HG03175 (cell line): Measurements from ENCODE around the gene EP400.
A peak's percentile ranks its signal among the peaks of the same experiment; 100 is the strongest.
"Not testable (repeated sequence)": the region's sequence is repeated elsewhere in the genome, so short reads cannot be mapped to it uniquely, and the experiment has no call there.

Source experiments
- ATAC-seq: cut with Tn5 transposase; IDR thresholded peaks from one replicate; pipeline ENCODE4 v1.9.1; 2021; ENCODE audit warnings: mild to moderate bottlenecking, moderate library complexity; ENCODE audit not compliant: unreplicated experiment

Gene EP400

DNA sequence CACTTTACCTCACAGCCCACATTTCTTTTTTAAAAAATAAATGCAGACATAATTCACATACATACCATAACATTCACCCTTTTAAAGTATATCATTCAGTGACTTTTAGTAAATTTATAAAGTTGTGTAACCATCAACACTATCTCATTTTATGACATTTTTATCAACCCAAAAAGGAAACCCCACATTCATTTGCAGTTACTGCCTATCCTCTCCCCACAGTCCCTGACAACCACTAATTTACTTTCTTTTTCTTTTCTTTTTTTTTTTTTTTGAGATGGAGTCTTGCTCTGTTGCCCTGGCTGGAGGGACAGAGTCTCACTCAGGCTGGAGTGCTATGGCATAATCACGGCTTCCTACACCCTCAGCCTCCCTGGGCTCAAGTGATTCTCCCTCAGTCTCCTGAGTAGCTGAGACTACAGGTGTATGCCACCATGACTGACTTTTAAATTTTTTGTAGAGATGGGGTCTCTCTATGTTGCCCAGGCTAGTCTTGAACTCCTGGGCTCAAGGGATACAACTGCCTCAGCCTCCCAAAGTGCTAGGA lies 1.5 kb upstream of the EP400 start:
- ATAC-seq, result no peak

DNA sequence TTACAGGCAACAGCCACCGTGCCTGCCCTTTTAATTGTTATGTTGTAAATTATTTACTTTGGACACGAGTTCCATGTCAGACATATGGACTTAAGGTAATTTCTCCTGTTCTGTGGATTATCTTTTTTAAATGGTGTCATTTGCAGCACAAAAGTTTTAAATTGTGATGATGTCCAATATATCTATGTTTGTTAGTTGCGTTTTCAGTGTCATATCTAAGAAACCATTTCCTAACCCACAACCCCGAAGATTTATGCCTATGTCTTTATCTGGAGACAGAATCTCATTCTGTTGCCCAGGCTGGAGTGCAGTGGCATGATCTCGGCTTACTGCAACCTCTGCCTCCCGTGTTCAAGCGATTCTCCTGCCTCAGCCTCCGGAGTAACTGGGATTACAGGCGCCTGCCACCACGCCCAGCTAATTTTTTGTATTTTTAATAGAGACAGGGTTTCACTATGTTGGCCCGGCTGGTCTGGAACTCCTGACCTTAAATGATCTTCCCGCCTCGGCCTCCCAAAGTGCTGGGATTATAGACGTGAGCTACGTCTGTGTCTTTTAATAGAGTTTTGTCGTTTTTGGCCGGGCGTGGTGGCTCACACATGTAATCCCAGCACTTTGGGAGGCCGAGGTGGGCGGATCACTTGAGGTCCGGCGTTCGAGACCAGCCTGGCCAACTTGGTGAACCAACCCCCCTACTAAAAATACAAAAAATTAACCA lies 870 bp upstream of the EP400 start:
- ATAC-seq, result not testable (repeated sequence)

DNA sequence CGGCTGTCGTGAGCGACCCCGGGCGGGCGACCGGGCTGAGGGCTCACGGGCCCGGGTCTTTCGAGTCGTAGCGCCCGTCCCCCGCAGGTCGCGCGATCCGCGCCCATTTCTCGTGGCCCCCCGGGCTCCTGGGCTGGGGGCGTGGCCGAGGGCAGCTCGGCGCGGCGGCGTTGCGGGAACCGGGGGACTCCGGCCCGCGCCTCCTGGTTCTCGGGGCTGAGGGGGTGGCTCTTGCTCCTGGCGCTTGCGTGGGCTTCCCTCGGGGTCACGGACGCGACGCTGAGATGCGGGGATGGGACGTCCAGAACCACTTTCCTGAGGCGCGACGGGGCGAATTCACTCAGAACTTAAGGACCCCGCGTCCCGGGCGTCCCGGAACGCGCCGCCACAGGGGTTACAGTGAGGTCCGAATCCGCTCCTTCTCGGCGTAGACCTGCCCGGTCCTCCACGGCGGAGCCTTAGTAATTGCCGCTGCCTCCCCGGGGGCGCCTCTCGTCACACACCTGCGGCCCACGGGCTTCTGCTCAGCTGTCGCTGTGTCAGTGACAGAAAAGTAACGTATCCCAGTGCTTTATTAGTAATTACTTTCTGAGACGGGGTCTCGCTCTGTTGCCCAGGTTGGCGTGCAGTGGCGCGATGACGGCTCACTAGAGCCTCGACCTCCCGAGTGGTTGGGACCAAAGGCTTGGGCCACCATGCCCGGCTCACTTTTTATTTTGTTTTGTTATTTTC lies 606 bp downstream of the EP400 start:
- peak; percentile 33 for ATAC-seq

DNA sequence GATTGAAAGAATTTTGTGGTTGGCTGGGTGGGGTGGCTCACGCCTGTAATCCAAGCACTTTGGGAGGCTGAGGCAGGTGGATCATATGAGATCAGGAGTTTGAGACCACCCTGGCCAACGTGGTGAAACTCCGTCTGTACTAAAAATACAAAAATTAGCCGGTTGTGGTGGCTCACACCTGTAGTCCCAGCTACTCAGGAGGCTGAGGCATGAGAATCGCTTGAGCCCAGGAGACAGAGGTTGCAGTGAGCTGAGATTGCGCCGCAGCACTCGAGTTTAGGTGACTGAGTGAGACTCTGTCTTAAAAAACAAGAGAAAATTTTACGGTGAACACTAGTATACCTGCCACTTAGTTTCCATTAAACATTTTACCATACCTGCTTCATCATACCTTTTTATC lies 4.1 kb downstream of the EP400 start:
- ATAC-seq, result not testable (repeated sequence)

DNA sequence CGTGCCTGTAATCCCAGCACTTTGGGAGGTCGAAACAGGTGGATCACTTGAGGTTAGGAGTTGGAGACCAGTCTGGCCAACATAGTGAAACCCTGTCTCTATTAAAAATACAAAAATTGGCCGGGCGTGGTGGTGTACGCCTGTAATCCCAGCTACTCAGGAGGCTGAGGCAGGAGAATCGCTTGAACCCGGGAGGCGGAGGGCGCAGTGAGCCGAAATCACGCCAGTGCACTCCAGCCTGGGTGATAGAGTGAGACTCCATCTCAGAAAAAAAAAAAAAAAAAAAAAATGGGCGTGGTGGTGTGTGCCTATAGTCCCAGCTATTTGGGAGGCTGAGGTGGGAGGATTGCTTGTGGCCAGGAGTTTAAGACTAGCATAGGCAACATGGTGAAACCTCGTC lies 4.7 kb downstream of the EP400 start:
- ATAC-seq, result not testable (repeated sequence)

DNA sequence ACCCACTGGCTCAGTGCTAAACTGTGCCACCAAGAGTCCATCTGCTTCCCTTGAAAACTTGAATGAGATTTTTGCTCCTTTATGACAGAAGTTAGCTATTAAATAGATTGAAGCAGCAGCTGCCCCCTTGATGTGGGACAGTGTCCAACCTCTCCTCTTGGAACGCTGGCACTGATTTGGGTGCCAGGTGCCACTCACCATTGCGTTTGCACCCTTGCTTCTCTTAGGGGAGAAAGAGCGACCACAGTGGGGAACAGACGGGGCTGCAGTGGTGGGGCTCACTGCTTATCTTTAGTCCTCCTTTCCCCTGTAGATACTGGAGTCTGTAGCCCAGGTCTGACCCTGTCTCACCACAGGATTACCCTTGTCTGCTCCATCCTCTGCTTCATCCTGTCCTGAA lies 9.4 kb downstream of the EP400 start:
- ATAC-seq, result no peak

DNA sequence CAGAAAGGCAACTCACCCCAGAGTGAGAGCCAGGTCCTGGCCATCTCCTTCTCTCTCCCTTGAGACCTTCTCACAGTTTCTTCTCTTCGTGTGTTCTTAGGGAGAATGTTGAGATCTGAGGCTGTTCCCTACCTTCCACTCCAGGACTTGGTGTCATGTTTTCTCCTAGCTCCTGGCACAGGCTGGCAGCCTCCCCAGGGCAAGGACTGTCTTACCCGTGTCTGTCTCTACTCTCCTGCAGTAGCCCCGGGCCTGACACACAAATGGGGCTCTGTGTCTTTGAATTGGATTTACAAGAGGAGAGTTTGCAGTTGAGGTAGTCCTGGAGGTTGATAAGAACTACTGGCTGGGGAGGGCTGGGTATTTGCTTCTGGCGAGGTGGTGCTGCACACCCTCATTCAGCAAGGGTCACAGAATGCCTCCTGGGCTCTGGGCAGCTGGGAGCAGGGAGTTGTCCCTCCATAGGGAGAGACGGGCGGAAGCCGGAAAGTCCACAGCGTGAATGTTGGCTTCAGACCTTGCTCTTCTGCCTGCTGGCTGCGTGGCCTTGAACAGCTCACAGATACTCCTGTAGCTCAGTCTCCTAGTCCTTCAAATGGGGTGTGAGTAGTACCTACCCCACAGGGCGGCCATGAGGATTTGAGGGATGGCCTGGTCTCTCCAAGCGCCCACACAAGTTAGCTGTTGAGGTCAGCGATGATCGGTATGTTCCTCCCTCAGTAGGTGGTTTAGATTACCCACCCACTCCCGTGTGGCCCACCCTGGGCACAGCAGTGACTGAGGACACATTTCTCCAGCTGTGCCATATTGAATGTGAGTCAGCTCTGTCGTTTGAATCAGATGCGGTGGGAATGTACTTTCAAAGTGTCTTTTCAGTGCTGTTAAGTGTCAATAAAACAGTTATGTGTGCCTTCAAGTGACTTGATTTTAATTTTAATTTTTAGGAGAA lies 10.2 kb downstream of the EP400 start:
- ATAC-seq, result no peak

DNA sequence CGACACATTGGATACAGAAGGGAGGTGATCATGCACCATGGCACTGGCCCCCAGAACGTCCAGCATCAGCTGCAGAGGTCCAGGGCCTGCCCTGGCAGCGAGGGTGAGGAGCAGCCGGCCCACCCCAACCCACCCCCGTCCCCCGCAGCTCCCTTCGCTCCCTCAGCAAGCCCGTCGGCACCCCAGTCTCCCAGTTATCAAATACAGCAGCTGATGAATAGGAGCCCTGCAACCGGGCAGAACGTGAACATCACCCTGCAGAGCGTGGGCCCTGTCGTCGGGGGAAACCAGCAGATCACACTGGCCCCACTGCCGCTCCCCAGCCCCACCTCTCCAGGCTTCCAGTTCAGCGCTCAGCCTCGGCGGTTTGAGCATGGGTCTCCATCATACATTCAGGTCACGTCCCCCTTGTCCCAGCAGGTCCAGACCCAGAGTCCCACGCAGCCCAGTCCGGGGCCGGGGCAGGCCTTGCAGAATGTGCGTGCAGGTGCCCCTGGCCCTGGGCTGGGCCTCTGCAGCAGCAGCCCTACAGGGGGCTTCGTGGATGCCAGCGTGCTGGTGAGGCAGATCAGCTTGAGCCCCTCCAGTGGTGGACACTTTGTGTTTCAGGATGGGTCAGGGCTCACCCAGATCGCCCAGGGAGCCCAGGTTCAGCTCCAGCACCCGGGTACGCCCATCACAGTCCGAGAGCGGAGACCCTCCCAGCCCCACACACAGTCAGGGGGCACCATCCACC lies 11.0 kb downstream of the EP400 start:
- not testable (repeated sequence) for ATAC-seq

DNA sequence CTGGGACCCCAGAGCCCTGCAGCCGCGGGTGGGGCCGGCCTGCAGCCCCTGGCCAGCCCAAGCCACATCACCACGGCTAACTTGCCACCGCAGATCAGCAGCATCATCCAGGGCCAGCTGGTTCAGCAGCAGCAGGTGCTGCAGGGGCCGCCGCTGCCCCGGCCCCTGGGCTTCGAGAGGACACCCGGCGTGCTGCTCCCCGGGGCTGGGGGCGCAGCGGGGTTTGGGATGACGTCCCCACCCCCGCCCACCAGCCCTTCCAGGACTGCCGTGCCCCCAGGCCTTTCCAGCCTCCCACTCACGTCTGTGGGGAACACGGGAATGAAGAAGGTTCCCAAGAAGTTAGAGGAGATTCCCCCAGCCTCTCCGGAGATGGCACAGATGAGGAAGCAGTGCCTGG lies 11.6 kb downstream of the EP400 start:
- ATAC-seq, result not testable (repeated sequence)

DNA sequence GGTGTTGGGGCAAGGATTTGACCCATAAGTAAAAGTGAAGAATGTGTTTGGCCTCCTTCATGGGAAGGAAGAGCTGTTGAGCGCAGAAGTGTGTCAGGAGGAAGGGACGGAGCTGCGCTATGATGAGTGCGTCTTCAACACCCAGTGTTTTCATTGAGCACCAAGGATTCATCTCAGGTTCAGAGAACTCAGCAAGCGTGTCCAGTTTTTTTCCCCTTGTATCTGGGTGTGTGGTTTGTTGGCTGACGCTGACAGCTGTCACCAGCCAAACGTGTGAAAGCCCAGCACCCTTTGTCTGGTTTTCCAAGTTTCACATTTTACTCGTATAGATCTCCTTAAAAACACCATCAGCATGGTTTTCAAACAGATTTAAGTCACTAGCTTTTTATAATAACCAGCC lies 12.3 kb downstream of the EP400 start:
- no peak for ATAC-seq

DNA sequence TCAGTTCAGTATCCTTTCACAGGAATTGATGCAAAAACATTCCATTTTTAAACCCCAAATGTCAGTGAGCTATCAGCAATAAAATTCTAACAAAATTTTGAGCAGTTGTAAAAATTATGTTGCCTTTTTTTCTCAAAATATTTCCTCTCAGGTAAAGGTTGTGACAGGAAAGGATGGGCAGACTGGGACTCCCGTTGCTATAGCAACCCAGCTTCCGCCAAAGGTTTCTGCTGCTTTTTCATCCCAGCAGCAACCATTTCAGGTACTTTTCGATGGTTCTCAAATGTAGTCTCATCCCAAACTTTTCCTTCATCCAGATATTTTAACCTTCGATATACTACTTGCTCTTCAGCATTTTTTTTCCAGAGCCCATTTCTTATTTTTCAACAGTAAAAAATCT lies 13.6 kb downstream of the EP400 start:
- ATAC-seq, result no peak

DNA sequence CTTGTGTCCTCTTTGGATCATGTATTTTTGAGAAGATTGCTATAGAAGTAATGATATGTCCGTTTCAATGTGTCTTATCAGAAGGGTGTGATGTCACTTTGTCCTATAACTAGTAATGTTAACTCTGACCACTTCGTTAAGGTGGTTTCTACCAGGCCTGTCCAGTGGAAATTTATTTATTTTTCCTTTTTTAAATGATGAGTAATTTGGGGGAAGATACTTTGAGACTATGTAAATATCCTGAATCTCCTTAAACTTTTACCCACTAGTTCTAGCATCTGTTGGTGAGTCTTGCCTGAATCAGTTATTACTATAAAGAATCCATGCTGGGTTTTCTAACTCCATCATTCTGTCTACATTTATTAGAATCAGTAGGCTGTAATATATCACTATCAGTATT lies 15.3 kb downstream of the EP400 start:
- no peak for ATAC-seq

DNA sequence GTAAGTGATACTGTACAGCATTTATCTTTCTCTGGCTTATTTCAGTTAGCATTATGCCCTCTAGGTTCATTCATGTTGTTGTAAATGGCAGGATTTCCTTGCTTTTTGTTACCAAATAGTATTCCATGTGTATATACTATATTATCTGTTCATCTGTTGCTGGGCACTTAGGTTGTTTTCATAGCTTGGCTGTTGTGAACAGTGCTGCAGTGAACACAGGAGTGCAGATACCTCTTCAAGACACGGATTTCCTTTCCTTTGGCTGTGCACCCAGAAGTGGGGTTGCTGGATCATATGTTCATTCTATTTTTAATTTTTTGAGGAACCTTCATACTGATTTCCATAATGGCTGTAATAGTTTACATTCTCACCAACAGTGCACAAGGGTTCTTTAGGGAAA lies 21.5 kb downstream of the EP400 start:
- no peak for ATAC-seq

DNA sequence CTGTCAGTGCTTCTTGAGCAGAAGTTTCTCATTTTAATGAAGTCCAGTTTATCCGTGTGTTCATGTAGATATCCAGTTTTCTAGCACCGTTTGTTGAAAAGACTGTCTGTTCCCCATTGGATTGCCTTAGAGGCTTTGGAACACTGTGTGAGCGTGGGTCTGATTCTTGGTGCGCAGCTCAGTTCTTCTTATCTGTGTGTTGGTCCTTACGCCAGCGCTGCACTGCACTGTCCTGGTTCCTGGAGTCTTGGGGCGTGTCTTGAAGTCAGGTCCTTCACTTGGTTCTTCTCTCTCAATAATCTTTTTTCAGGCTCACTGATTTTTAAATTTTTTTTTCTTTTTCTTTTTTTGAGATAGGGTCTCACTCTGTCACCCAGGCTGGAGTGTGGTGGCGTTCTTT lies 25.5 kb downstream of the EP400 start:
- ATAC-seq, result no peak

DNA sequence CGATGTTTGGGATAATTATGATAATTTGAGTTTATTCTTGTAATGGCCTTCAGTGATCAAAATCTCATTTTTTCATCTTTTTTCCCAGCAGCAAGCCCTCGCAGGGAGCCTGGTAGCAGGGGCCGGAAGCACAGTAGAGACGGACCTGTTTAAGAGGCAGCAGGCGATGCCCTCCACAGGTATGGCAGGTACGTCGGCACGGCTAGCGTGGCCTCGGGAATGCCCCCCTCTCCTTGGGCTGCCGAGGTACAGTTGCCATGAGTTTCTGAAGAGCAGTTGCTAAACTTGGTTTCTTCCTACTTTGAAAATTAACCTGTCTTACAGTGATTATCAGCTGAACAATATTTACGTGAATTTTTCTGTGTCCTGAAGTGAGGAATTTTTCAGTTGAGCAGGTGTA lies 29.9 kb downstream of the EP400 start:
- no peak for ATAC-seq

DNA sequence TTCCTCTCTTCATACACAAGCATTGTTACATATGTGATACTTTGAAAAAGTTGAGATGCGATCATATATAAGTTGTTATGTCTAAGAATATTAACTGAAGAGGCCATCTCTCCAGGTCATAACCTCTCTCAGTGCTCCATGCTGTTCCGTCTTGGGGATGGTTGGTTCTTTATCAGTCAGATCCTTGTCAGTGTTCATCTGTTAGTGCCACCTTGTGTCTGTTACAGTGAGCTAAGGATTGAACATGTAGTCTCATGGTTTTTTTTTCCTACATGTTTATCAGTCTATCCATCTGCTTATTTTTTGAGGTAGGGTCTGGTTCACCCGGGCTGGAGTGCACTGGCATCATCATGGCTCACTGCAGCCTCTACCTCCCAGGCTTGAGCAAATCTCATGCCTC lies 30.5 kb downstream of the EP400 start:
- ATAC-seq, result no peak

DNA sequence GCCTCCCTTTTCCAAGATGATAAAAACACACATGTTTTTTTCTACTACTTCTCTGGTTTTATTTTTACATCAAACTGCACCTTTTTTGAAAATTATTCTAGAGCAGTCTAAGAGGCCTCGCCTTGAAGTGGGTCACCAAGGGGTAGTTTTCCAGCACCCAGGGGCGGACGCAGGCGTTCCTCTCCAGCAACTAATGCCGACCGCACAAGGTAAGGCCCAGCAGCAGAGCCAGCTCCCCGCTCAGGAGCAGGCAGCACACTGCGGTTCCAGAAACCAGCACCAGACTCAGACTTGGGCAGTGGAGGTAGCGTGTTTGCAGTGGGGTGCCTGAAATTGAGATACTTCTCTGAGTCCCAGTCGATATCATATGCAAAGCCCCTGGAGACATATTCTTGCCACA lies 31.6 kb downstream of the EP400 start:
- no peak for ATAC-seq

DNA sequence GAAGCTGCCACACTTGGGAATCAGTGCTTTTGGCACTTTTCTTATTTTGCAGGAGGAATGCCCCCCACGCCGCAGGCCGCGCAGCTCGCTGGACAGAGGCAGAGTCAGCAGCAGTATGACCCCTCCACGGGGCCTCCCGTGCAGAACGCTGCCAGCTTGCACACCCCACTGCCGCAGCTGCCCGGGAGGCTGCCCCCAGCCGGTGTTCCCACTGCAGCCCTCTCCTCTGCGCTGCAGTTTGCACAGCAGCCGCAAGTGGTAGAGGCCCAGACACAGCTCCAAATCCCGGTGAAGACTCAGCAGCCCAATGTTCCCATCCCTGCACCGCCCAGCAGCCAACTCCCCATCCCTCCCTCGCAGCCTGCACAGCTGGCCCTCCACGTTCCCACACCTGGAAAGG lies 32.3 kb downstream of the EP400 start:
- no peak for ATAC-seq

DNA sequence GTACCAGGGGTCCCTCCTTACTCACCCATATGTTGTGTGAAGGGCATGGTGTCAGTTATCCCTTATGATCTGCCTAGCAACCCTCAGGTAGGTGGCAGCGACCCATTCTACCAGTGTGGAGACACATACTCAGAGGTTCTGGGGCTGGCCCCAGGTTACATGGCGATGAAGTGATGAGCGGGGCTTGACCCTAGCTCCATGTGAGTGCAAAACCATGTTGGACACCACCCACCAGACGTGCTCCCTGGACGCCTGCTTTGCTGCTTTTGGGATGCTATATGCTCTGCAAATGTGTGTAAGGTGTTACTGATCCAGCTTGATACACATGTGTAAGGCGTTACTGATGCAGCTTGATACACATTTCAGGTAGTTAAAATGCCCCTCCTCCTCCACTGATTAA lies 33.3 kb downstream of the EP400 start:
- no peak for ATAC-seq

DNA sequence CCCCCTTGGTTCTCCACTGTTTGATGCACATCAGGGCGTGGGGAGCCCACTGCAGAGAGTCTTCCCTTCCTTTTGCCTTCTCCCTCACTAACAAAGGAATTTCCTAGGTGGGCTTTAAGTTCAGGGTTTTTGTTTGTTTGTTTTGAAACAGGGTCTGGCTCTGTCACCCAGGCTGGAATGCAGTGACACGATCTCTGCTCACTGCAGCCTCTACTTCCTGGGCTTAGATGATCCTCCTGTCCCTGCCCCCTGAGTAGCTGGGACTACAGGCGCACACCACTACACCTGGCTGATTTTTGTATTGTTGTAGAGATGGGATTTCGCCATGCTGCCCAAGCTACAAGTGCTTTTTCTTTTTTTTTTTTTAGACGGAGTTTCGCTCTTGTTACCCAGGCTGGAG lies 33.8 kb downstream of the EP400 start:
- ATAC-seq, result no peak

DNA sequence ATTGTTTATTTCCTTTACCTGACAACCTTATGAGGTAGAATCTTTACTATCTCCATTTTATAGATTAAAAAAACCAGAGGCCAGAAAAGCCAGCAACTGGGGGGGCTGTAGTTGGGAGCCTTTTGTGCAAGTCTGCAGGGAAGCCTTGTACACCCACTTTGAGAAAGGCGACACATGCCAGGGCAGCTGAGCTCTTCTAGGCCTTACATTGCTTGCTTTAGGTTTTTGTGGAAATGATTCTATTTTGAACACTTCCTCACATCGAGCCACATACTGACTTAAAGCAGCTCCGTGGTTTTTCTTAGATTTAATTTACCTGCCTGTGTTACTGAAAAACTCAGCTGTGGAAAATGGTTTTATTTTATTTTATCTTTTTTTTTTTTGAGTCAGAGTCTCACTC lies 34.6 kb downstream of the EP400 start:
- ATAC-seq, result no peak
